NCI-H526 treated with DMSO at 0.1 percent for 48 hours (cell line): ENCODE data around the gene DMRTB1.

ENCODE experiments used
- DNase-seq: peaks from one replicate; lab custom pipeline; 2025; lab: John Stamatoyannopoulos, UW

The DMRTB1 gene

DNA sequence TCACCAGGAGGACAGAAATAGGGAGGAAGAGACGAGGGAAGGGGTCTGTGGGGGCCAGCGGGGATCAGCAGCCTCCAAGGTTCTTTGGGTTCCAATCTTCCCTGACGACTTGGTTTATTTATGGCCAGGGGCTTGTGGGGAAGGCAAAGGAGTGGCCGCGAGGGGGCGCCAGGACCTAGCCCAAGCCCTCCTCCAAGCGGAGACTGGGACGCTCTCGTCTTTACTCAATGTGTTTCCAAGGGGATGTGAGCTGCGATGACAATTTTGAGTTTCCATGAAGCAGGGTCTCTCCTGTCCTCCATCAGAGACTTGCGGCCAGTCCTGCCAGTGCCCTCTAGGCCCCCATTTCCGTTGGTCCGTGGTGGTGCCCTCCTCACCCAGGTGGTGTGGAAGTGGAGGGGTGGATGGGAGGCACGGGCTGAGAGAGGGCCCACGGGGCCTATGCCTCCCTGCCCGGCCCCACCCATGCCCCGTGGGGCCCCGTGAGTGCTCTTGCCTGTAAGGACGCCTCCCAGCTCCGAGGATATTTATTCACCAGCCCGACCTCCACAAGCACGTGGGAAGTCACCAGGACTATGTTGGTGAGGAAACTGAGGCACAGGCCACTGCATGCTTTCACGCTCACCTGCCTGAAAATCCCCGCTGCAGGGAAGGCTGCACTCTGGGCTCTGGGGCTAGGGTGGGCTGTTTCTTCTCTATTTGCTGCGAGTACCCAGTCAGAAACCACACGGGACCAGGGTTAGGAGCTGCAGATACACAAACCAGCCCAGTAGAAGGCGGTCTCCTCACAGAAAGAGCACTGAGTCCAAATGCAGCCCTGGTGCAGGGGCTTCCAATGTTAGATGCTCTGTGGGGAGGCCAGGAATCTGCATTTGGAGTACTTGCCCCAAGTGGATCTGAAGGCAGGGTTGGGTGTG lies 26.5 kb downstream of the DMRTB1 start:
- peak; percentile 58 for DNase-seq

DNA sequence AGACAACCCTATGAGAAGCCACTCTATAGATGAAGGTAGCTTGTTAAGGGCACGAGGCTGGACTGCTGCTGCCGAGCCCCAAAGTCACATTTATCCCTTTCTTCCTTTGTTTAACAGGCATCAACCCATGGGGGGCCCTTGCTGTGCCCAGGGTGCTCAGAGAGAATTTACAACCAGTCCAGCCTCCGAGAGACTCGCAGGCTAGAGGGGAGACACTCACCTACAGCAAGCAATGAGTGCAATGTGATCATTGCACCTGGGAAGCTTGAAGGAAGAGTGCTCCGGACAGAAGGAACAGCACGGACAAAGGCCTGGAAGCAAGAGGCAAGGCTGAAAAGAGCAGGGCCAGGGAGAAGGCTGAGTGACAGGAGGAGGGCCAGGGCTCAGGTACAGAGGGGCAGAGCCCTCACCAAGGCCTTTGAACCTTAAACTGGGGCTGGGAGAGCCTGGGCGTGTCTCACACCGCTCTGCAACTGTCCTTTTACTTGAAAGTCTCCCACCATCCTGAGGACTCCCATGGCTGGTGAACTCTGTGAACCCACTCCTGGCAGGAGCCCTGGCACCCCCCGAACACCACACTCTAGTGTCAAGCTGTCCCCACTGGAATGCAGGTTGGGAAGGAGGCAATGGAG lies 27.3 kb downstream of the DMRTB1 start:
- DNase-seq = no peak

DNA sequence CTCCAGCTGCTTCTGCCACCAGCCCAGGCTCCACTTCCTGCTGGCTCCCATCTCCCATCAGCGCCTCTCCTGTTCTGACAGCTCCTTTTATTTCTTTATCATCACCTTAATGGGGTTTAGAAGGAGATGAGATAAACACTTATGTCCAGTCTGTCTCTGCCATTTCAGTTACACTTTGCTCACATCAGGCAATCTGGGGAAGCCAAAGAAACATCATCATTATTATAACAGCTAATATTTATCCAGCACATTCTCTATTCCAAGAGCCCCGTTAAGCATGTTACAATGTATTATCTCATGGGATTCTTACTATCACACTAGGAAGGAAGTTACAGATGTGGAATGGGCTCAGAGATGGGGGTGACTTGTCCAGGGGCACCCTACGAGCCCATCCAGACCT lies 31.2 kb downstream of the DMRTB1 start:
- no peak for DNase-seq

DNA sequence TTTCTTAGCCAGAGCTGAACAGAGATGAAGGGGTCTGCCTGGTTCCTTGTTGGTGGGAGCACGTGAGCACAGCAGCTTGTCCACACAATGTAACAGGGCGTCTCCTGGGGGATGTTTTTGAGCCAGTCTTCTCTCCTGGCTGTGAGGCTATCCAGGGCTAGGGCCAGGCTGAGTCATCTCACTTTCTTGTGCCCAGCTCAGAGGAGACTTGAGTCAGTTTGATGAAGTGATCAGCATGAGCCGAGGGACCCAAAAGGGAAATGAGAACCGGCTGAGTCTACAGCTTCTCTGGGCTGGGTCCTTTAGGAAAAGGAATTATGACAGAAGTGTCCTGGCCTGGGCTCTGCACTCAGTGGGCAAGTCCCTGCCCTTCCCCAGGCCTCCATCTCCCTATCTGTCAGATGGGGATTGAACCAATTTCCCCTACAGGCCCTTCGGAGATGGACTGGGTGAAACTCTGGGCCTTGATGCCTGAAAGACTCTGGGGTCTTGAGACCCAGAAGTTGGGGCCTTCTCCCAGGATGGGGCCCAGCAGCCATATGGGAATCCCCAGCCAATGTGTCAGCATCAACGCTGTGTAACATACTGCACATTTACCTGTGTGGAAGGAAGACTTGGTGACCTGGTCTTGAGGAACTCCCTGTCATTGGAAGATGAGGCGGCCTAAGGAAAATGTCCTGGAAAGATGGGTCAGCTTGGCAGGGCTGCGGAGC lies 36.6 kb downstream of the DMRTB1 start:
- DNase-seq = no peak

DNA sequence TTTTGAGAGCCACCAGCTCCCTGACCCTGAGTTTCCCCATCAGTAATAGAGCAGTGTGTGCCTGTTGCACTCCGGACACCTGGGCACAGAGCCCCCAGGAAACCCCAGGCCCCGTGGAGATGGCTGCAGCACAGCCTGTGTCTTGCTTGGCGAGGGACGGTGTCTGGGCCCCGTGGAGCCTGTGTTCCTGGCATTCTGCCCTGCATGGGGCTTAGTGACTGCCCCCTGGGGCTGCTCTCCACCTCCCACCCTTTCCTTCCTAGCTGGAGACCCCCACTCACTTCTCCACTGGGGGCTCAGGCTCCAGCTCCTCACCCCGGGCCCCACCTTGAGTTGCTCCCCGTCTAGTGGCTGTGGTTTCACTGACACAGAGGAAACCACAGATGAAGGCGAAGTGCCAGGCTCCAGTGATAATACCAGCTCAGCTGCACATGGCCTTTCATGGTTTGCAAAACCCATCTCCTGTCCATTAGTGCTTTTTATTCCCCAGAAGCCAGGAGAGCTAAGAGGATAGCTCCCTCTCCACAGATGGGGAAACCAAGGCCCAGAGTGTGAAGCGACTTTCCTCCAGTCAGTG lies 39.4 kb downstream of the DMRTB1 start:
- no peak for DNase-seq

DNA sequence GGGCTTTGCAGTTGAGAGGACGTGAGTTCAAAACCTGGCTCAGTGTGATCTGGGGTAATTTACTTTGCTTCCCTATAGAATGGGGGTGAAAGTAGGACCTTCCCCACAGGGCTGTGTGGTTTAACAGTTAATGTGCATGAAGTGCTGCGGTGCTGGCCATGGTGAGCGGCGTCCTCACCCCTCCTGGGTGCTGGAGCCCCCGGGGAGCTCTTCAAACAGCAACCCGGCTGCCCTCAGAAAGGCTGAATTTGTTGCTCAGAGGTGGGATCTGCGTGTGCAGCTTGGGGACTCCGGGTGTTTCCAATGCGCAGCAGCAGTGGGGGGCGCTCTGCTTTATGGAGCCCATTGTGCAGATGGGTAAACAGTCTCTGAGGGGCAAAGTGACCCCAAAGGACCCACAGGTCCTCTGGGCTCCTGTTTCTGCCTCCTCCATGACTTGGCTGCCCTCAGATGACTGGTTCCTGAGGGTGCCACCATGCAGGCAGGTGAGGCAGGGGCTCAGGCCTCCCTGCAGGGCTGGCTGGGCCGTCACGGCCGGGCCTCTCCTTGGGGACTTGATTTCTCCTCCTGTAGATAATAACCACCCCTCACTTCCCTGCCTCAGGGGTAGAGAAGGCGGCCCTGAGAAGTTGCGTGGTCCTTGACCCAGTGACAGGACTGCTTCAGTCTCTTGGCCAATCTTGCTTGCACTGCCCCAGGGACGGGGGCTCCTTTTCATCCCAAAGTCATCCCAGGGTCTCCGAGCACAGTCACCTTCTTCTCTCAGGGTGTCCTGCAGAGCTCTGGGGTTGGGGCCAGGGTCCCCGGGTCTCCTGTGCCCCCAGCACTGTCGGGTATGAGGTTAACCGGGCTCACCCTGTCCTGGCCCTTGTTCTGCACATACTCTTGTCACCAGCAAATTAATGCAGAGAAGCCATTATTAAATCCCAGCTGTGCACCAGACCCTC lies 40.3 kb downstream of the DMRTB1 start:
- no peak for DNase-seq

DNA sequence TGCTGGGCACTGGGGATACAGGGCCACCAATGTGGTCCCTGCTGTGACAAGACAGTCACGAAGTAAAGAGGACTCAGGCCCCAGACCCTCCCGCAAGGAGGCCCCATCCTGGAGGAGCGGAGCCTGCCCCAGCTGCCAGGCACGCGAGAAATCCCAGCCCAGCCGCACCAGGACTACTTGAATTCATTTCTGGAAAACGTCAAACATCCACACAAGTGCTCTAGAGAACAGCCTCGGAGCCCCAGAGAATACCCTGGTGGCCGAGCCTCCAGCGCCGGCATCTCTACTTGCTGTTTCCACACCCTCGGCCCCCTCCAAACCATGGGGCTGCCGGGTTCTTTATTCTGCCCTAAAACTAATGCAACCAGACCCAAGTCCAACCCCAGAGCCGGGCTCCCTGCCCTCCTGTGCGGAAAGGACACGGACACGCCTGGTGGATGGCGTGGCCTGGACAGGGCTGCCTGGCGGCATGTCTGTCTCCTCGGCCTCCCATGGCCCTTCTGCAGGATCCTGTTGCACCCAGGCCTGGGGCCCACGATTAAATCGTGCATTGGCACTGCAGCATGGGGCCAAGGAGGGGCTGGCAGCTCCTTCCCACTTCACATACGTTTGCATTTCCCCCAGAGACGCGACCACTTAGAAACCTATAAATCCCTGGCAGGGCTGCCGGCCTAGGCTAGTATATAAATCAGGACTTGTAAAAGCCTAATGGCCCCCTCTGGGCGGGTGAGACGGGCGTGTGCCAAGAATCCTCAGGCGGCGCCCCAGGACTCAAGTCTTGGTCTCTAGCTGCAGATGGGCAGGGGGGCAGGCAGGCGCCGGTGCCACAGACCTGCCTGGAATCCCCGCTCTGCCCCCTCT lies 41.2 kb downstream of the DMRTB1 start:
- no peak for DNase-seq

DNA sequence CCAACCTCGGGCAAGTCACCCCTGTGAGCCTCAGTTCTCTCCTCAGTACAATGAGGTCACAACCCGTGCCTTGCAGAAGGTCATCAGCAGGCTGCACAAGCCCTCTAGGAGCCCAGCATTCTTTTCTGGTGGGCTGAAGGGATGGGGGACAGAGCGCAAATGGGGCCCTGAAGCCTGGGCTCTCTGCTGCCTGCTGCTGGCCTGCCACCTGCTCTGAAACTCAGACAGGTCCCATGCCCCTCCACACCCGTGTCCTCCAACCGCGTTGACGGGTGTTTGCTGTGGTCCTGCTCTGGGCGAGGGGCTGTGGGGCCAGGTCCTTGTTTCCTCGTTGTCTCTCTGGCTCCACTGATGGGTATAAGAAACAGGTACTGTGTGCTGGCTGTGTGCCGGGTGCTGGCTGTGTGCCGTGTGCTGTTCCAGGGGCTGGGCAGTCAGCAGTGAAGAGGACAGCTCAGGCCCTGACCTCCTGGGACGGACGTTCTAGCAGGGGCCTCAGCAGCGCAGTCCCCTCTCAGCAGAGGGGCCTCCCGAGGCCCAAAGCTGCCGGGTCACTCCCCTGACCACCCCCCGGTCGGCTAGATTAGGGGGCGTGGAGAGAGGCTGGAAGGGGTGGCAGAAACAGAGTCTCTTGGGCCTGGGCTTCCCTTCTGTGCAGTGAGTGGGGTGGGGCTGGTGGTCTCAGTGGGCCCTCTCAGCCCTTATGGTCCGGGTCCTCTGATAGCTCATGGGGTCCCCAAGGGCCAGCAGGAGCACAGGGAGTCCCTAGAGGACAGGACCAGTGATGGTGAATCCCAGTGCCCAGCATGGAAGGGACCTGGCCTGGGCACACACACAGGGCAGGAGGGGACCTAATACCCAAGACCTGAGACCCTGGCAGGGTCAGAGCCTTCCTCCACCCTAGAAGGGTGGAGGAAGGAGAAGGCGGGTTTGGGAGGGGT lies 42.1 kb downstream of the DMRTB1 start:
- DNase-seq = no peak

DNA sequence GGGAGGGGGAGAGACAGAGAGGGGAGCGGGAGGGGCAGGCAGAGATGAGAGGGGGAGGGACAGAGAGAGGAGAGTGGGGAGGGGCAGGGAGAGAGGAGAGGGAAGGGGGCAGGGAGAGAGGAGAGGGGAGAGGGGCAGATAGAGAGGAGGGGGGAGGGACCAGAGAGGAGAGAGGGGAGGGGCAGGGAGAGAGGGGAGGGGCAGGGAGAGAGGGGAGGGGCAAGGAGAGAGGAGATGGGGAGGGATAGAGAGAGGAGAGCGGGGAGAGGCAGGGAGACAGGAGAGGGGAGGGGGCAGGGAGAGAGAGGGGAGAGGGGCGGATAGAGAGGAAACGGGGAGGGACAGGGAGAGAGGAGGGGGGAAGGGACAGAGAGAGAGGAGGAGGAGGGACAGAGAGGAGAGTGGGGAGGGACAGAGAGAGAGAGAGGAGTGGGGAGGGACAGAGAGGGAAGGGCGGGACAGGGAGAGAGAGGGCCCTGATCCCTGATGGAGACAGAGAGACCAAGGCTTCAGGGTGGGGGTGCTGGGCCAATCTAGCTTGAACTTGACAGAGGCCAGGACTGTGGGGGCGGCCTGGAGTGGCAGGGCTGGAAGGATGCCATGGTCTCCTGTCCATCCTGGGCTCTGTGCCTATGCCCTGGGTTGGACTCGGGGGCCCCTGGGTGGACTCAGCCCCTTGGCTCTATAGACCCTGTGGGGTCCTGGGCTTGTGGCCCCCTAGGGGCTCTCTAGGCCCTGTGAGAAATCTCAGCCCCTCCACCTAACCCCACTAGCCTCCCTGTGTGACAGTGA lies 43.6 kb downstream of the DMRTB1 start:
- peak; percentile 4 for DNase-seq

DNA sequence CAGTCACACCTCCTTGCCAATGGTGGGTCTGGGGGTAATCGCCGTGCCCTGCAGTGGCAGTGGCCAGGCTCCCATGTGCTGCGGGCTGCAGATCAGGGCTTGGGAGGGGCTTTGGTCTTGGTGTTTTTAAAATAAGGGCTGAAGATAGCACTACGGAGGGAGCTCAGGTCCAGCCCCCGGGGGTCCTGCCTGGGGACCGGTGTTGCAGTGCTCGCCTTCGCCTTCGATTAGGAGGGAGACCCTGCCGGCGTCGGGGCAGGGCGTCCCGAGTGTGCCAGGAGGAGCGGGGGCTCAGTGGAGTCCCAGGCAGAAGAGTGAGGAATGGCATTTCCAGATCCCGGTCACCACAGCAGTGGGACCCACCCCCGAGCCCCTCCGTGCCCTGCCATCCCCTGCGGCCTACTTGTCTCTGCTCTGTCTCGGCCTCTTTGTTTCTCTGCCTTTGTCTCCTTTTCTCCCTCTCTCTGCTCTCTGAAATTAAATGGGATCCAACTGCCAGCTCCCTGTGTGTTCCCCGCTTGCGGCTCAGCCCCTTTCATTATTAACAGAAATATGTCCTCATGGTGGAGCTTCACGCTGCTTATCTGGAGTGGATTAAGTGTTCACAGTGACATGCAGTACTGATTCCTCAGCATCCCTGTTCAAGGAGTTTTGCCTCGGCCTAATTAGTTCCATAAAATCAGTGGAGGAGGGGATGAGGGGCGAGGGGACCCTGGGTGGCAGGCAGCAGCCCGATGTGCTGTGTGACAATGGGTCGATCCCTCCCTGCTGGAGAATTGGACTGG lies 44.4 kb downstream of the DMRTB1 start:
- no peak for DNase-seq

DNA sequence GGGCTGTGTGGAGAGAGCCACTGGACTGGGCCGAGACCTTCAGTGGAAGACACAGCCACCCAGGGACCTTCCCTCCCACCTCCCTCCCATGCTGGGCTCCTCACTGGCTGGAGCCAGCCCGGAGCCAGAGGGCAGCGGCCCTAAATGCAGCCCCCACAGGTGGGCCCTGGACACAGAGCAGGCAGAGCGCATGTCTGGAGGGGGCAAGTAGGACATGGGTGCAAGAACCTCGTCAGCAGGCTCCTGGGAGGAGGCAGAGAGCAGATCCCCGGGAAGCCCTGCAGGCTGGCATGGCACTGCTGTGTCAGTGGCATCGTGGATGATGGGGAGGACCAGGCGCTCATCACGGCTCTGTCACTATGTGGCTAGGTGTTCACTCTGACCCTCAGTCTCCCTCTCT lies 45.7 kb downstream of the DMRTB1 start:
- DNase-seq = no peak

DNA sequence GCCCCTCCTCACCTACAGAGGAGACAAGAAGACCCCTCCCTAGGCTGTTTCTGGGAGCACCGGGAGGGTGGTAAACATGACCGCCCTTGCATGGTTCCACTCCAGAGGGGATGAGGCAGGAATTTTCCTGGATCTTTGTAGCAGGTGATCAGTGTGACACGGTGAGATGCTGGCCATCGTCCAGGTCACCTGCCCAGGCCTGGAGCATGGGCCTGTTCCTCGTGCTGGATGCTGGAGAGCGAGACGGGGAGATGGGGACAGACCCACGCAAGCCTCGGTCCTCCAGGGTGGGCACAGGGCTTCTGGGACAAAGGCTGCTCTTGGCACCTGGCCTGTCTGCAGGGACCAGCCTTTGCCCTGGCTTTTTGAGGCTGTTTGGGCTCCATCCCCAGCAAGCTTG lies 46.2 kb downstream of the DMRTB1 start:
- DNase-seq = no peak

DNA sequence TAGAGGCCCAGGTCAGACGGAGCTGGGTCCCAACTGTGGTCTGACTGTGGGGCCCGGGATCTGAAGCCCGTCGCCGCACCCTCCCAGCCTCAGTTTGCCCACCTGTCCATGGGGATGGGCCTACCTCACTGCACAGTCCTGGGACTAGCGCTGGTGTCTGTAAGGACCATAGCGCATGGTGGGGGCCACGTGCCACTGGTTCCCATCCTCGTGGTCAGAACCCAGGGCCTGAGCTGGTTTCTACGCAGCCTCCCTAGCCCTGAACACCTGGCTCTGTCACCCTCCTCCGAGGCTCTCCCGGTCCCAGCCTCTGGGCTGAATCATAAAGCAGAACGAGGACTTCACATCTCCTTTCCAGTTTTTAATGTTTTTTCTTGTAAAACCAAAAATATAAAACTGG lies 46.7 kb downstream of the DMRTB1 start:
- no peak for DNase-seq

DNA sequence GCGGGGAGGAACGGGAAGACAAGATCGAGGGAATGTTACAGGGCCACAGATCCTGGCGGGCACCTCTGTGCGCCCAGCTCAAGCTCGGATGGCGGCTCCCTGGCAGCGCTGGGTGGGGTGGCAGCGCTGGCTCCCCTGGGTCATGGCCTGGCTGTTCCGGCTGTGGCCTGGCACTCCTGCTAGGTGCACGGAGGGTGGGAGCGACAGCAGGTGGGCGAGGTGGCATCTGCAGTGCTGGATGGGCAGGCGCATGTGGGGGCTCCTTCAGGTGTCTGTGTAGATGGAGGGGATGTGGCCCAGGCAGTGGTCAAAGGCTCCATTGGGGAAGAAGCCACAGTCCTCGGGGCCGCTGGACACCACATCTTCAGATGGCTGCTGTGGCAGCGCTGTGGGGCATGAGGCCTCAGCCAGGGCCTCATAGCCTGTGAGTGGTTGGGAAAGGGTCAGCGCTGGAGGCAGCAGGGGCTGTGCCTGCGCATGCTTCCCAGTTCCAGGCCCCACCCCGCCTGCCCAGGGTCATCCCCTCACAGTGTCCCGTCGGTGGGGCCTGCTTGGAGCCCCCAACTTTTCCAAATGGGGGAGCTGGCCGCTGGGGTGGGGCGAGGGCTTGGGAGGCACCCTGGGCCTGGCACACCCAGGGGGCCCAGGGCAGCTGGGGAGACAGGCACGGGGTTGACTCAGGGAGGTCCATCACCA lies 47.3 kb downstream of the DMRTB1 start:
- DNase-seq = no peak

DNA sequence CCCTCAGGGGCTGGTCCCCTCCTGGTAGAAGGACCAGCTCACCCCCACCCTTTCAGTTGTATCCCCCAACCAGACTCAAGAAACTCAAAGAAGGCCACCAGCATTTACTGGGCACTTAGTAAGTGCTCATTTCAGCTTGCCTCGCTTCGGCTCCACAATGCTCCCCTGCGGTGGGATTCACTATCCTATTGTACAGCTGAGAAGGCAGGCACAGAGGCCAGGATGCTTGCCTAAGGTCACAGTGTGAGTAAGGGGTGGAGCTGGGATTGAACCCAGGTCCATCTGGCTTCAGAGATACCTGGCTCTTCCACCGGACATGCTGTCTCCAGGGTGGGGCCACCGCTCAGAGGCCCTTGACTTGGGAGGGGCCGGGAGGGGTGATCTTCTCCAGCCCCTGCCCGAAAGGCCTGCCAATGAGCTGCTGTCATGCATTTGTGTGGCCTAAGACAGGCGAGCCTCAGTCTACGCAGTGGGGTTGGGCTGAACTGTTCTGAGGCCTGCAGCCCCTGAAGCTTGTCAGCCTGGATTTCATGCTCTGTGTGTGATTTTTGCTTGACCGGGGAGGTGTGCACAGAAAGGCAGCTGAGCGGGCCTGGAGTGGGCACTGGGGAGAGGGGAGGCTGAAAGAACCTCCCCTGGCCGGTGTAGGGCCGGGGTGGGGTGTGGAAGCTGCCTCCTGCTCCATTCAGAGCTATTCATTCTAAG lies 48.1 kb downstream of the DMRTB1 start:
- no peak for DNase-seq
